Activated CD8-positive, alpha-beta memory T cell treated with anti-CD3 and anti-CD28 coated beads, Interleukin-2, amount 10 ng/mL, durations not matched to agents 7 days and 5 days (primary cell): ENCODE data around the gene AMFR. TPM values are rescaled to one million over a fixed set of nuclear protein-coding genes. Genes with fewer than 3 reads are reported as not detected.

Experiments used
- ATAC-seq: fragments of 150-1000 bp; cut with Tn5 transposase; one replicate; pipeline ENCODE4 v1.10.0; 2021; ENCODE audit warnings: moderate library complexity
- CTCF ChIA-PET: fragments of 350-600 bp; sonication (Branson Sonifier 250); formaldehyde crosslinking; loops from one replicate; lab custom pipeline; 2021; ENCODE audit warnings: antibody characterized with exemption; lab: Charles Lee
- DNase-seq: peaks from one replicate; pipeline ENCODE4 v3.0.0-alpha.2; 2020
- H3K27ac Mint-ChIP-seq: one replicate; pipeline ENCODE4 v1.8.0; 2021; ENCODE audit warnings: mild to moderate bottlenecking, mixed read lengths
- H3K27me3 Mint-ChIP-seq: one replicate; pipeline ENCODE4 v1.8.0; 2021; ENCODE audit warnings: mixed read lengths
- H3K36me3 Mint-ChIP-seq: one replicate; pipeline ENCODE4 v1.8.0; 2021; ENCODE audit warnings: mild to moderate bottlenecking, mixed read lengths
- H3K4me1 Mint-ChIP-seq: one replicate; pipeline ENCODE4 v1.8.0; 2021; ENCODE audit warnings: mixed read lengths
- H3K4me3 Mint-ChIP-seq: one replicate; pipeline ENCODE4 v1.8.0; 2021; ENCODE audit warnings: mild to moderate bottlenecking, moderate library complexity, mixed read lengths
- H3K9me3 Mint-ChIP-seq: one replicate; pipeline ENCODE4 v1.8.0; 2022; ENCODE audit warnings: low read depth, mixed read lengths
- total RNA-seq, 2 experiments: library from RNA; stranded (reverse); gene quantifications; one replicate each; pipeline ENCODE4 v1.2.3, GENCODE V29; 2021

AMFR gene
- total RNA-seq, 2 experiments from 2014 or later, result 48.9 to 54.2 TPM

- Mint-ChIP-seq H3K36me3 (peaks cover 37% of the 10 kb centered on the region), H3K27me3 (no peaks in the 10 kb centered on the region), H3K4me1 (peaks cover 56% of the 10 kb centered on the region), H3K9me3 (no peaks in the 10 kb centered on the region), H3K4me3 (peak overlapping the region; percentile 89), H3K27ac (peak overlapping the region; percentile 91)
- DNase-seq (peak; percentile 44), ATAC-seq (peak; percentile 43)
- CTCF ChIA-PET, result interaction anchor here (2.0 kb wide), 1 partner anchor 251 kb away, joined by 8 read pairs; no protein-coding TSS in a partner anchor
Measured at GRCh38 chr16:56450275-56450985, 25.1 kb upstream of the AMFR start.

- CTCF ChIA-PET, result interaction anchor here (1.0 to 1.7 kb wide), 3 partner anchors 22 to 92 kb away, joined by 3 to 4 read pairs (median 4); no protein-coding TSS in a partner anchor
- H3K4me1 Mint-ChIP-seq, result peaks cover 48% of the 10 kb centered on the region
Measured at GRCh38 chr16:56448005-56448404, 22.7 kb upstream of the AMFR start.

GRCh38 chr16:56447286-56447685 lies 21.9 kb upstream of the AMFR start:
- peaks cover 42% of the 10 kb centered on the region for H3K4me1 Mint-ChIP-seq
- peak overlapping the region; percentile 28 for H3K4me3 Mint-ChIP-seq
- no peaks in the 10 kb centered on the region for H3K27me3 Mint-ChIP-seq
- no peaks in the 10 kb centered on the region for H3K9me3 Mint-ChIP-seq
- no peak for ATAC-seq
- peak overlapping the region; percentile 72 for H3K27ac Mint-ChIP-seq
- CTCF ChIA-PET, result interaction anchor here (0.6 to 1.7 kb wide), 5 partner anchors 10 to 91 kb away, joined by 3 to 4 read pairs (median 3); partner anchors contain the start of gene BBS2
- H3K36me3 Mint-ChIP-seq, result peaks cover 40% of the 10 kb centered on the region
- no peak for DNase-seq

More at GRCh38 chr16:56448005-56448404, 22.7 kb upstream of the AMFR start:
- H3K4me3 Mint-ChIP-seq, result peak overlapping the region; percentile 42
- no peaks in the 10 kb centered on the region for H3K27me3 Mint-ChIP-seq
- ATAC-seq (no peak), DNase-seq (no peak)
- no peaks in the 10 kb centered on the region for H3K9me3 Mint-ChIP-seq
- H3K36me3 Mint-ChIP-seq, result peaks cover 34% of the 10 kb centered on the region
- peak overlapping the region; percentile 72 for H3K27ac Mint-ChIP-seq

GRCh38 chr16:56438038-56438437 lies 12.7 kb upstream of the AMFR start:
- Mint-ChIP-seq H3K4me1 (peaks cover 13% of the 10 kb centered on the region), H3K27me3 (no peaks in the 10 kb centered on the region), H3K27ac (no peak overlapping the region), H3K36me3 (peaks cover 61% of the 10 kb centered on the region), H3K4me3 (no peak overlapping the region), H3K9me3 (no peaks in the 10 kb centered on the region)
- CTCF ChIA-PET, result interaction anchor here (1.1 kb wide), 1 partner anchor 9 kb away, joined by 3 read pairs; no protein-coding TSS in a partner anchor
- DNase-seq (no peak), ATAC-seq (no peak)

GRCh38 chr16:56436258-56436657 lies 10.9 kb upstream of the AMFR start:
- peaks cover 12% of the 10 kb centered on the region for H3K4me1 Mint-ChIP-seq
- peaks cover 59% of the 10 kb centered on the region for H3K36me3 Mint-ChIP-seq
- H3K4me3 Mint-ChIP-seq, result no peak overlapping the region
- H3K9me3 Mint-ChIP-seq, result no peaks in the 10 kb centered on the region
- no peak overlapping the region for H3K27ac Mint-ChIP-seq
- no peaks in the 10 kb centered on the region for H3K27me3 Mint-ChIP-seq
- DNase-seq (no peak), ATAC-seq (no peak)
- CTCF ChIA-PET, result interaction anchor here (0.9 kb wide), 1 partner anchor 265 kb away, joined by 3 read pairs; no protein-coding TSS in a partner anchor

- DNase-seq, result no peak
- peaks cover 34% of the 10 kb centered on the region for H3K36me3 Mint-ChIP-seq
- no peak overlapping the region for H3K27ac Mint-ChIP-seq
- H3K27me3 Mint-ChIP-seq, result no peaks in the 10 kb centered on the region
- ATAC-seq, result no peak
- H3K4me1 Mint-ChIP-seq, result peaks cover 35% of the 10 kb centered on the region
- no peak overlapping the region for H3K4me3 Mint-ChIP-seq
- CTCF ChIA-PET, result interaction anchor here (1.3 kb wide), 1 partner anchor 72 kb away, joined by 3 read pairs; no protein-coding TSS in a partner anchor
- H3K9me3 Mint-ChIP-seq, result no peaks in the 10 kb centered on the region
Measured at GRCh38 chr16:56428091-56428490, 2.7 kb upstream of the AMFR start.

GRCh38 chr16:56426585-56426984 lies 1.2 kb upstream of the AMFR start:
- H3K27ac Mint-ChIP-seq, result no peak overlapping the region
- DNase-seq (no peak), ATAC-seq (no peak)
- H3K4me1 Mint-ChIP-seq, result peaks cover 47% of the 10 kb centered on the region
- H3K36me3 Mint-ChIP-seq, result peaks cover 22% of the 10 kb centered on the region
- H3K4me3 Mint-ChIP-seq, result peak overlapping the region; percentile 69
- CTCF ChIA-PET, result interaction anchor here (1.0 to 1.5 kb wide), 2 partner anchors 21 to 71 kb away, joined by 3 to 4 read pairs; no protein-coding TSS in a partner anchor
- no peaks in the 10 kb centered on the region for H3K27me3 Mint-ChIP-seq
- H3K9me3 Mint-ChIP-seq, result no peaks in the 10 kb centered on the region

GRCh38 chr16:56424791-56425438 lies 430 bp downstream of the AMFR start:
- H3K9me3 Mint-ChIP-seq, result no peaks in the 10 kb centered on the region
- peak overlapping the region; percentile 93 for H3K4me3 Mint-ChIP-seq
- ATAC-seq (peak; percentile 48), DNase-seq (peak; percentile 46)
- H3K27me3 Mint-ChIP-seq, result no peaks in the 10 kb centered on the region
- peak overlapping the region; percentile 66 for H3K27ac Mint-ChIP-seq
- CTCF ChIA-PET, result no interaction called here
- H3K4me1 Mint-ChIP-seq, result peaks cover 52% of the 10 kb centered on the region
- peaks cover 9% of the 10 kb centered on the region for H3K36me3 Mint-ChIP-seq

- CTCF ChIA-PET, result no interaction called here
- peak overlapping the region; percentile 66 for H3K27ac Mint-ChIP-seq
- peaks cover 50% of the 10 kb centered on the region for H3K4me1 Mint-ChIP-seq
- H3K9me3 Mint-ChIP-seq, result no peaks in the 10 kb centered on the region
- peaks cover 4% of the 10 kb centered on the region for H3K36me3 Mint-ChIP-seq
- H3K27me3 Mint-ChIP-seq, result no peaks in the 10 kb centered on the region
- peak overlapping the region; percentile 93 for H3K4me3 Mint-ChIP-seq
- ATAC-seq (no peak), DNase-seq (no peak)
Measured at GRCh38 chr16:56424404-56424764, 961 bp downstream of the AMFR start.

- ATAC-seq, result no peak
- H3K9me3 Mint-ChIP-seq, result no peaks in the 10 kb centered on the region
- H3K4me3 Mint-ChIP-seq, result peak overlapping the region; percentile 93
- H3K4me1 Mint-ChIP-seq, result peaks cover 47% of the 10 kb centered on the region
- no peaks in the 10 kb centered on the region for H3K27me3 Mint-ChIP-seq
- DNase-seq, result no peak
- H3K27ac Mint-ChIP-seq, result peak overlapping the region; percentile 66
- CTCF ChIA-PET, result no interaction called here
- peaks cover 4% of the 10 kb centered on the region for H3K36me3 Mint-ChIP-seq
Measured at GRCh38 chr16:56423584-56424403, 1.6 kb downstream of the AMFR start.

- CTCF ChIA-PET, result interaction anchor here (1.4 to 1.5 kb wide), 2 partner anchors 22 to 67 kb away, joined by 3 read pairs; no protein-coding TSS in a partner anchor
- no peaks in the 10 kb centered on the region for H3K9me3 Mint-ChIP-seq
- ATAC-seq (no peak), DNase-seq (no peak)
- H3K36me3 Mint-ChIP-seq, result no peaks in the 10 kb centered on the region
- H3K27ac Mint-ChIP-seq, result no peak overlapping the region
- H3K4me3 Mint-ChIP-seq, result no peak overlapping the region
- peaks cover 39% of the 10 kb centered on the region for H3K4me1 Mint-ChIP-seq
- H3K27me3 Mint-ChIP-seq, result no peaks in the 10 kb centered on the region
Measured at GRCh38 chr16:56422896-56423441, 2.4 kb downstream of the AMFR start.

- Mint-ChIP-seq H3K27ac (peak overlapping the region; percentile 47), H3K9me3 (no peaks in the 10 kb centered on the region), H3K4me1 (peaks cover 37% of the 10 kb centered on the region), H3K36me3 (no peaks in the 10 kb centered on the region), H3K4me3 (no peak overlapping the region), H3K27me3 (no peaks in the 10 kb centered on the region)
- DNase-seq (no peak), ATAC-seq (no peak)
- CTCF ChIA-PET, result interaction anchor here (0.5 to 1.5 kb wide), 3 partner anchors 21 to 123 kb away, joined by 3 read pairs; no protein-coding TSS in a partner anchor
Measured at GRCh38 chr16:56421976-56422669, 3.2 kb downstream of the AMFR start.
